ENCODE data around the gene LDLRAD4. TPM values are rescaled to one million over a fixed set of nuclear protein-coding genes. Genes with fewer than 3 reads are reported as not detected.

The LDLRAD4 gene
- total and polyA plus RNA-seq, 2 donors (not counting 1 experiment from before 2014, with no cell fraction given): 13.9 to 35.7 TPM

GRCh38 chr18:13564579-13564978 lies 346.0 kb downstream of the LDLRAD4 start:
- peaks cover 72 to 78% of the 10 kb centered on the region in 2 donors for H3K4me1 ChIP-seq (ENCODE audit: control insufficient read depth in 2 of 2, insufficient read depth in 2 of 2, low read length in 2 of 2)
- Mint-ChIP-seq H3K4me3 (peak overlapping the region; percentile 68), H3K27me3 (no peaks in the 10 kb centered on the region), H3K9me3 (ENCODE audit: insufficient read depth) (no peaks in the 10 kb centered on the region), H3K4me1 (peaks cover 78% of the 10 kb centered on the region), H3K27ac (peak overlapping the region; percentile 87)
- H4K20me1 ChIP-seq (ENCODE audit: control insufficient read depth, insufficient read depth, low read length, poor library complexity, severe bottlenecking): no peaks in the 10 kb centered on the region
- H2AFZ ChIP-seq (ENCODE audit: insufficient read depth, low read depth, low read length, poor library complexity, severe bottlenecking): no peak overlapping the region
- H3K79me2 ChIP-seq (ENCODE audit: control insufficient read depth, insufficient read depth, low read length): peaks cover 28% of the 10 kb centered on the region
- H3K9me3 ChIP-seq (ENCODE audit: control extremely low read depth in 1 of 3, control insufficient read depth in 2 of 3, insufficient read depth in 1 of 3, low read length in 2 of 3): no peaks in the 10 kb centered on the region
- no peak overlapping the region for H3K9ac ChIP-seq (ENCODE audit: low read length)
- H3K36me3 ChIP-seq (replicated peaks in 1 of 2; ENCODE audit: control extremely low read depth in 1 of 2, control insufficient read depth in 1 of 2, extremely low read depth in 1 of 2, insufficient read depth in 2 of 2, low read length in 1 of 2): no peaks in the 10 kb centered on the region
- no peaks in the 10 kb centered on the region for H3K27me3 ChIP-seq (replicated peaks in 1 of 4; ENCODE audit: control extremely low read depth in 1 of 4, control insufficient read depth in 3 of 4, insufficient read depth in 4 of 4, low read length in 3 of 4)
- intact Hi-C loops (cut with micrococcal nuclease): loop anchor here (10.0 kb wide), 2 partner anchors 430 to 680 kb away; partner anchors contain the start of gene PTPN2
- POLR2A ChIA-PET: no interaction called here
- H3K4me2 ChIP-seq (replicated peaks; ENCODE audit: low read depth, low read length, poor library complexity, severe bottlenecking): peak overlapping the region; percentile 39
- no peak overlapping the region for H3K27ac ChIP-seq (ENCODE audit: low read length in 2 of 2)
- WGBS (ENCODE audit: insufficient coverage): 17% methylated on average over 8 of the region's 13 CpGs
- CTCF ChIA-PET: no interaction called here
- H3K4me3 ChIP-seq (ENCODE audit: control extremely low read depth in 1 of 5, extremely low read depth in 1 of 5, insufficient read depth in 1 of 5, low read depth in 2 of 5, low read length in 4 of 5): no peak overlapping the region
- DNase-seq (no peak), ATAC-seq (ENCODE audit: low read depth) (no peak)
- TF ChIP-seq EZH2 (IDR thresholded peaks at IDR 0.05; ENCODE audit: borderline replicate concordance, insufficient read depth, low read depth, low read length, poor library complexity, severe bottlenecking): no peak
- no peak for TF ChIP-seq CTCF (IDR thresholded peaks at IDR 0.05)

DNA sequence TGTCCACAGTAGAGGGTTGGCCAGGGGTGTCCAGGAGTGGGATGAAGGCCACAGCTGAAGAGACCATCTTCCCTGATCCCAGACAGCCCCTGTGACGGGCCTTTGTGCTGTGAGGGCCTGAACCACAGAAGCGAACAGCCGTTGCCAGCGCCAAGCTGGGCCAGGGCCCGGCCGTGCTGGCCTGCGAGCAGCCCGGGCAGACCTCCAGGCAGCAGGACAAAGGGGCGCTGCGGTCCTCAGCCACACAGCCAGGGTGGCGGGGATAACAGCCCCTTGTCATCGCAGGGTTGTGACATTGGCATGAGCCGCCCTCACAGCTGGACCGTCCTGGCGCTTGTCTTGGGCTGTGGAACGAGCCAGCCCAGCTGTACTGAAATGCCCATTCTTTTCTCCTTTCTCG lies 346.7 kb downstream of the LDLRAD4 start:
- Histone ChIP-seq H2AFZ (ENCODE audit: insufficient read depth, low read depth, low read length, poor library complexity, severe bottlenecking) (no peak overlapping the region), H4K20me1 (ENCODE audit: control insufficient read depth, insufficient read depth, low read length, poor library complexity, severe bottlenecking) (no peaks in the 10 kb centered on the region), H3K79me2 (ENCODE audit: control insufficient read depth, insufficient read depth, low read length) (peaks cover 31% of the 10 kb centered on the region), H3K36me3 (replicated peaks in 1 of 2; ENCODE audit: control extremely low read depth in 1 of 2, control insufficient read depth in 1 of 2, extremely low read depth in 1 of 2, insufficient read depth in 2 of 2, low read length in 1 of 2) (no peaks in the 10 kb centered on the region), H3K27ac (ENCODE audit: low read length in 2 of 2) (no peak overlapping the region), H3K4me3 (ENCODE audit: control extremely low read depth in 1 of 5, extremely low read depth in 1 of 5, insufficient read depth in 1 of 5, low read depth in 2 of 5, low read length in 4 of 5) (no peak overlapping the region), H3K9ac (ENCODE audit: low read length) (no peak overlapping the region), H3K4me2 (replicated peaks; ENCODE audit: low read depth, low read length, poor library complexity, severe bottlenecking) (no peak overlapping the region), H3K9me3 (ENCODE audit: control extremely low read depth in 1 of 3, control insufficient read depth in 2 of 3, insufficient read depth in 1 of 3, low read length in 2 of 3) (no peaks in the 10 kb centered on the region), H3K27me3 (replicated peaks in 1 of 4; ENCODE audit: control extremely low read depth in 1 of 4, control insufficient read depth in 3 of 4, insufficient read depth in 4 of 4, low read length in 3 of 4) (no peaks in the 10 kb centered on the region), H3K4me1 (ENCODE audit: control insufficient read depth in 2 of 2, insufficient read depth in 2 of 2, low read length in 2 of 2) (peaks cover 72 to 78% of the 10 kb centered on the region in 2 donors)
- TF ChIP-seq CTCF (IDR thresholded peaks at IDR 0.05): no peak
- TF ChIP-seq EZH2 (IDR thresholded peaks at IDR 0.05; ENCODE audit: borderline replicate concordance, insufficient read depth, low read depth, low read length, poor library complexity, severe bottlenecking): no peak
- ChIA-PET CTCF (interaction anchor here (1.2 to 3.0 kb wide), 4 partner anchors 12 to 64 kb away, joined by 4 to 43 read pairs (median 13); no protein-coding TSS in a partner anchor), POLR2A (interaction anchor here (1.4 kb wide), 1 partner anchor 21 kb away, joined by 3 read pairs; no protein-coding TSS in a partner anchor)
- H3K27me3 Mint-ChIP-seq: no peaks in the 10 kb centered on the region
- DNase-seq: no peak
- no peak for ATAC-seq (ENCODE audit: low read depth)
- WGBS (ENCODE audit: insufficient coverage): 96% methylated on average over 17 of the region's 17 CpGs
- H3K9me3 Mint-ChIP-seq (ENCODE audit: insufficient read depth): no peaks in the 10 kb centered on the region
- intact Hi-C loops (cut with micrococcal nuclease): loop anchor here (5.0 to 10.0 kb wide), 3 partner anchors 430 to 680 kb away; partner anchors contain the start of genes CEP192 and PTPN2
- peak overlapping the region; percentile 95 for H3K27ac Mint-ChIP-seq
- peaks cover 80% of the 10 kb centered on the region for H3K4me1 Mint-ChIP-seq
- H3K4me3 Mint-ChIP-seq: peak overlapping the region; percentile 68
